K562 (cell line): ENCODE data around the gene ANKS3. TPM values are rescaled to one million over a fixed set of nuclear protein-coding genes. Genes with fewer than 3 reads are reported as not detected.

Source experiments
- ATAC-seq: fragments of 200-7000 bp; cut with Tn5 transposase; 3 replicates; pipeline ENCODE4 v1.9.1; 2020; ENCODE audit warnings: moderate library complexity
- BruUV-seq: library from RNA; stranded (reverse); fragments of 400-500 nt; replicated peaks from 2 replicates; lab custom pipeline; 2021; lab: Mats Ljungman, UMichigan
- CTCF ChIA-PET: fragments of 300-600 bp; formaldehyde crosslinking; extraction: SDS; loops from one replicate; lab custom pipeline; 2021; ENCODE audit warnings: low intra/inter-chr PET ratio; lab: Yijun Ruan, JAX
- POLR2A ChIA-PET: fragments of 300-600, 350-650 bp; sonication (Branson Sonifier 250); formaldehyde crosslinking; extraction: SDS; loops from one replicate; lab custom pipeline; 2021; ENCODE audit warnings: antibody characterized with exemption, inconsistent platforms; lab: Yijun Ruan, JAX
- DNase-seq, 4 experiments: peaks; one replicate each; pipeline versions ENCODE4 v3.0.0 to v3.0.0-alpha.2; 2011 to 2018; ENCODE audit warnings: low spot score in 3 of 4, mixed read lengths in 3 of 4; ENCODE audit errors: extremely low read depth in 1 of 4
- FAIRE-seq: peaks from 2 replicates; lab custom pipeline; 2011; peaks lifted over from hg19 to GRCh38; lab: Jason Lieb, UNC
- H2AFZ ChIP-seq: 2 replicates; pipeline ENCODE4 v1.6.0; 2011; ENCODE audit warnings: low read depth, low read length, control low read depth, inconsistent platforms
- H3K27ac ChIP-seq: fragments of 200-600 bp; 3 replicates; pipeline ENCODE4 v1.8.0; 2011; ENCODE audit warnings: low read depth, mild to moderate bottlenecking, control low read depth, inconsistent platforms, low read length, moderate library complexity, mixed read lengths; ENCODE audit errors: extremely low read depth
- H3K27me3 ChIP-seq, 2 experiments: fragments of 300-600 bp in 1 of 2; 2 replicates in 1 of 2; 3 replicates in 1 of 2; pipeline versions ENCODE4 v1.6.0 to v1.8.0; 2011; ENCODE audit warnings: inconsistent platforms in 2 of 2, low read length in 2 of 2, mild to moderate bottlenecking in 1 of 2, mixed read lengths in 1 of 2, moderate library complexity in 1 of 2; ENCODE audit not compliant: control insufficient read depth in 2 of 2, insufficient read depth in 2 of 2
- H3K36me3 ChIP-seq: fragments of 300-600 bp; 3 replicates; pipeline ENCODE4 v1.8.0; 2011; ENCODE audit warnings: mild to moderate bottlenecking, low read length, inconsistent platforms; ENCODE audit not compliant: control insufficient read depth, insufficient read depth
- H3K4me1 ChIP-seq, 2 experiments: fragments of 200-600 bp in 1 of 2; replicated peaks in 1 of 2; 2 replicates in 1 of 2; 3 replicates in 1 of 2; pipeline versions ENCODE4 v1.5.1 to v1.8.0; 2011; ENCODE audit warnings: inconsistent platforms in 2 of 2, low read length in 2 of 2, mild to moderate bottlenecking in 1 of 2, mixed read lengths in 1 of 2, moderate library complexity in 1 of 2; ENCODE audit not compliant: control insufficient read depth in 2 of 2, insufficient read depth in 2 of 2
- H3K4me2 ChIP-seq: 2 replicates; pipeline ENCODE4 v1.6.1; 2011; ENCODE audit warnings: low read length, control low read depth, inconsistent platforms, mixed read lengths; ENCODE audit not compliant: insufficient read depth
- H3K4me3 ChIP-seq: fragments of 200-600 bp; sonication (generic), shearing (Covaris generic); 2 replicates; pipeline ENCODE4 v1.5.1; 2016; ENCODE audit warnings: control low read depth, inconsistent platforms
- H3K79me2 ChIP-seq: fragments of 200-600 bp; 3 replicates; pipeline ENCODE4 v1.8.0; 2011; ENCODE audit warnings: low read length, inconsistent platforms; ENCODE audit not compliant: control insufficient read depth, insufficient read depth
- H3K9ac ChIP-seq, 2 experiments: 2 replicates each; pipeline versions ENCODE4 v1.6.0 to v1.6.1; 2011; ENCODE audit warnings: low read depth in 2 of 2, low read length in 2 of 2, control low read depth in 1 of 2, inconsistent platforms in 1 of 2, mild to moderate bottlenecking in 1 of 2, mixed read lengths in 1 of 2; ENCODE audit not compliant: insufficient read depth in 1 of 2
- H3K9me1 ChIP-seq: one replicate; pipeline ENCODE4 v1.6.0; 2011; ENCODE audit warnings: inconsistent platforms, mild to moderate bottlenecking, low read length, moderate library complexity; ENCODE audit not compliant: control insufficient read depth, insufficient read depth
- H3K9me3 ChIP-seq: replicated peaks from 2 replicates; pipeline ENCODE4 v1.5.1; 2011; ENCODE audit warnings: low read depth, low read length, inconsistent platforms; ENCODE audit not compliant: control insufficient read depth, insufficient read depth
- H4K20me1 ChIP-seq: replicated peaks from 2 replicates; pipeline ENCODE4 v1.6.1; 2011; ENCODE audit warnings: low read length, inconsistent platforms, mixed read lengths; ENCODE audit not compliant: control insufficient read depth, insufficient read depth
- ARHGAP35 ChIP-seq: fragments of 450-650 bp; IDR thresholded peaks from 2 replicates; pipeline ENCODE4 v1.6.1; 2018; ENCODE audit not compliant: partially characterized antibody
- CREB5 ChIP-seq: fragments of 250-450 bp; sonication (Bioruptor Pico); IDR thresholded peaks from 2 replicates; pipeline ENCODE4 v1.5.0; 2020; ENCODE audit warnings: mild to moderate bottlenecking
- FOXJ2 ChIP-seq: fragments of 200-800 bp; sonication (Bioruptor generic); IDR thresholded peaks from 2 replicates; pipeline ENCODE4 v1.6.1; 2016; ENCODE audit warnings: missing genetic modification characterization, missing compliant biosample characterization
- ILK ChIP-seq: fragments of 450-650 bp; IDR thresholded peaks from 2 replicates; pipeline ENCODE4 v1.6.1; 2016; ENCODE audit warnings: missing genetic modification characterization, low read depth, mild to moderate bottlenecking, missing compliant biosample characterization, moderate library complexity, borderline replicate concordance
- SIN3A ChIP-seq, 2 experiments: fragments of 150-350 bp in 1 of 2; IDR thresholded peaks; 2 replicates each; pipeline ENCODE4 v1.6.1; 2011 to 2016; ENCODE audit warnings: borderline replicate concordance in 2 of 2, low read depth in 2 of 2, low read length in 2 of 2, mild to moderate bottlenecking in 2 of 2, moderate library complexity in 2 of 2; ENCODE audit not compliant: control insufficient read depth in 1 of 2
- VEZF1 ChIP-seq: fragments of 200-800 bp; sonication (Bioruptor generic); IDR thresholded peaks from 2 replicates; pipeline ENCODE4 v1.6.1; 2017; ENCODE audit warnings: missing genetic modification characterization, missing compliant biosample characterization
- XRCC4 ChIP-seq: IDR thresholded peaks from one replicate; pipeline ENCODE4 v1.6.1; 2011; ENCODE audit not compliant: insufficient read depth, insufficient read length; ENCODE audit errors: extremely low read depth
- ZNF354B ChIP-seq: fragments of 250-450 bp; sonication (Bioruptor Pico); IDR thresholded peaks from 2 replicates; pipeline ENCODE4 v1.4.0; 2020
- ZNF77 ChIP-seq: fragments of 250-450 bp; sonication (Bioruptor Pico); IDR thresholded peaks from 2 replicates; pipeline ENCODE4 v1.5.0; 2020
- WGBS: fragments of 100-300 bp; shearing (Covaris generic); methylation state at CpG from one replicate; pipeline ENCODE4 v1.1.6; 2016; ENCODE audit warnings: low coverage, mixed read lengths; ENCODE audit not compliant: insufficient coverage; ENCODE audit errors: missing lambda C conversion rate; 5-methylcytosine and 5-hydroxymethylcytosine counted together
- in situ Hi-C: fragments of 300-500 bp; cut with MboI; formaldehyde crosslinking; loops from 4 replicates; pipeline ENCODE4 v1.15.0; 2018; ENCODE audit warnings: inconsistent platforms, mixed read lengths
- intact Hi-C: fragments of 100-400 bp; cut with micrococcal nuclease; formaldehyde crosslinking; loops from 2 replicates; pipeline ENCODE4 v1.14.2; 2022
- polyA plus RNA-seq, 8 experiments: library from polyadenylated mRNA; depleted of rRNA in 4 of 8; stranded (reverse) in 5 of 8; unstranded in 3 of 8; fragments of >200 nt; fragmentation: Nextera tagmentation in 2 of 8; fragmentation: Illumina TruSeq in 1 of 8; extraction: Ambion mirVana in 2 of 8; extraction: Trizol in 1 of 8; gene quantifications; 2 replicates each; pipeline versions ENCODE4 v1.2.1 to v1.2.3, GENCODE V29; 2011 to 2014; ENCODE audit warnings: inconsistent platforms in 1 of 8, missing spikeins in 1 of 8
- total RNA-seq, 7 experiments: library from RNA; depleted of rRNA in 6 of 7; stranded (reverse); fragments of >200 nt in 6 of 7; fragmentation: Illumina TruSeq in 2 of 7; extraction: Trizol in 2 of 7; gene quantifications; 2 replicates each; pipeline versions ENCODE4 v1.2.1 to v1.2.3, GENCODE V29; 2011 to 2021; ENCODE audit warnings: low replicate concordance in 1 of 7
- TF ChIP-seq, protein P1 (sequence below), 2 experiments: fragments of 200-800 bp in 1 of 2; sonication (Bioruptor generic) in 1 of 2; sonication (generic) in 1 of 2; formaldehyde crosslinking in 1 of 2; IDR thresholded peaks in 1 of 2; conservative IDR thresholded peaks in 1 of 2; 2 replicates each; pipeline versions ENCODE4 v1.5.0 to v1.6.1; 2016 to 2020; ENCODE audit warnings: missing compliant biosample characterization in 1 of 2, missing genetic modification characterization in 1 of 2, missing genetic modification reagents in 1 of 2
- TF ChIP-seq, protein P2 (sequence below), 2 experiments: IDR thresholded peaks; 2 replicates each; pipeline ENCODE4 v1.6.1; 2011; ENCODE audit warnings: borderline replicate concordance in 1 of 2, control low read depth in 1 of 2, low read depth in 1 of 2, low read length in 1 of 2, mild to moderate bottlenecking in 1 of 2, mixed read lengths in 1 of 2, moderate library complexity in 1 of 2; ENCODE audit not compliant: insufficient read depth in 1 of 2, insufficient read length in 1 of 2, poor library complexity in 1 of 2, severe bottlenecking in 1 of 2; ENCODE audit errors: extremely low read depth in 1 of 2
- TF ChIP-seq, protein P3 (sequence below), 2 experiments: fragments of 250-450 bp in 1 of 2; fragments of 450-650 bp in 1 of 2; sonication (Bioruptor Pico) in 1 of 2; IDR thresholded peaks; 2 replicates each; pipeline versions ENCODE4 v1.6.1 to v1.8.0; 2016 to 2021; ENCODE audit warnings: mild to moderate bottlenecking in 2 of 2, moderate library complexity in 2 of 2, missing compliant biosample characterization in 1 of 2, missing genetic modification characterization in 1 of 2

ANKS3 gene
- total and polyA plus RNA-seq, 9 of the 15 experiments (the other 6 are each of a cell fraction or from before 2014, with no cell fraction given), result 0.43 to 25.7 (median 14.8) TPM

DNA sequence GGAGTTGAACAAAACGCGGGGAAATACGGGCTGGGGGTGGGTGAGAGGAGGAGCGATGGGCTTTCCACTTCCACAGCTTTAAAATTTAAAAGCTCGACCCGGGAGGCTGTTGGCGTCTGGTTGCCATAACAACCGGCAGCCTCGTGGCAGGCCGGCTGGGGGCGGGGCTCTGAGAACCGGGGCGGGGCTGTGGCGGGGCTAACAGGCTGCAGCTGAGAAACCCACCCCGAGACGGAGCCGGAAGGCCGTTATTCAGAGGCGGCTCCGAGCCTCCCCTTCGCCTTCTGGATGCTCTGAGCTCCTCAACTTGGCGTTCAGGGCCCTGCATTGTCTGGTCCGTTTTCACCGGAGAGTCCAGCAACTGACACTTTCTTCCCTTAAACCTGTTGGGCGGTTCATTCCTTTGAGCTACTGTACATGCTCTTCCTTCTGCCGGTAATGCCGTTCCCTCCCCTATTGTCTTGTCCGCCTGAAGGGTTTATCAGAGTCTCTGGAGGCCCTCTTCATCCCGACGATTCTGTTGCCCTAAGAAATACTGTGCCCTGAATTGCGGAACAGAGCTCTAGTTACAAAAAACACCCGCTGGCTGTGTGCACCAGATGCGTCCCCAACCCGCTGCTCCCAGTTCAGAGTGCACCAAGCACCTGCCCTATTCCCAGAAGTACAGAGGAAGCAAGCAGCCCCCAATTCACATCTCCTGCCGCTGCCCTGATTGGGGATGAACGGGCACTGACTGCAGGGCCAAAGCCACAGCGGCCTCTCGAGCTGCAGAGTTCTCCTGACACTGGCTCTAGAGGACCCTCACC, 862 bp upstream of the ANKS3 start:
- Histone ChIP-seq H3K9me1 (no peaks in the 10 kb centered on the region), H3K4me1 (peaks cover 0 to 22% of the 10 kb centered on the region in 2 experiments; a peak in 3 of 5 replicates), H3K79me2 (peaks cover 28% of the 10 kb centered on the region), H3K27me3 (no peaks in the 10 kb centered on the region), H4K20me1 (no peaks in the 10 kb centered on the region), H3K4me3 (peak overlapping the region; percentile 98), H3K27ac (peak overlapping the region; percentile 61), H2AFZ (peak overlapping the region; percentile 88), H3K36me3 (peaks cover 14% of the 10 kb centered on the region; the same call in 2 of the 3 replicates), H3K4me2 (peak overlapping the region; percentile 95), H3K9me3 (no peaks in the 10 kb centered on the region), H3K9ac (peak overlapping the region; percentile 83 to 93)
- intact Hi-C loops, result loop anchor here (5.0 kb wide), 1 partner anchor 112 kb away; the partner anchor contains the start of genes GLYR1 and UBN1
- WGBS, result 10% methylated on average over 28 of the region's 38 CpGs
- in situ Hi-C loops, result no loop called here
- ATAC-seq, result peak; percentile 81
- DNase-seq, result peak; percentile 88 to 94 (median 93)
- BruUV-seq, result no TSS peak
- FAIRE-seq, result peak; percentile 63
- POLR2A ChIA-PET, result interaction anchor here (0.8 to 1.9 kb wide), 9 partner anchors 10 to 201 kb away, joined by 3 to 9 read pairs (median 3); partner anchors contain the start of gene SEPTIN12
- CTCF ChIA-PET, result no interaction called here
- TF ChIP-seq SIN3A (IDR thresholded peaks at IDR 0.05; ENCODE audit: borderline replicate concordance in 2 of 2, control insufficient read depth in 1 of 2, low read depth in 2 of 2, low read length in 2 of 2) (peak; percentile 95 to 99), ARHGAP35 (no peak), ILK (tag) (no peak), ZNF354B (CRISPR knock-in tag) (no peak), CREB5 (CRISPR knock-in tag) (no peak), XRCC4 (no peak), VEZF1 (CRISPR knock-in tag) (no peak), FOXJ2 (tag) (0 out of 2 replicates have a peak, but pooled peaks have one; percentile 60), ZNF77 (CRISPR knock-in tag) (no peak)
- TF ChIP-seq, protein P1, sequence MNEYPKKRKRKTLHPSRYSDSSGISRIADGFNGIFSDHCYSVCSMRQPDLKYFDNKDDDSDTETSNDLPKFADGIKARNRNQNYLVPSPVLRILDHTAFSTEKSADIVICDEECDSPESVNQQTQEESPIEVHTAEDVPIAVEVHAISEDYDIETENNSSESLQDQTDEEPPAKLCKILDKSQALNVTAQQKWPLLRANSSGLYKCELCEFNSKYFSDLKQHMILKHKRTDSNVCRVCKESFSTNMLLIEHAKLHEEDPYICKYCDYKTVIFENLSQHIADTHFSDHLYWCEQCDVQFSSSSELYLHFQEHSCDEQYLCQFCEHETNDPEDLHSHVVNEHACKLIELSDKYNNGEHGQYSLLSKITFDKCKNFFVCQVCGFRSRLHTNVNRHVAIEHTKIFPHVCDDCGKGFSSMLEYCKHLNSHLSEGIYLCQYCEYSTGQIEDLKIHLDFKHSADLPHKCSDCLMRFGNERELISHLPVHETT (CRISPR knock-in tag; conservative IDR thresholded peaks at IDR 0.05 in 1 of 2, IDR thresholded peaks at IDR 0.05 in 1 of 2), result no peak
- TF ChIP-seq, protein P2, sequence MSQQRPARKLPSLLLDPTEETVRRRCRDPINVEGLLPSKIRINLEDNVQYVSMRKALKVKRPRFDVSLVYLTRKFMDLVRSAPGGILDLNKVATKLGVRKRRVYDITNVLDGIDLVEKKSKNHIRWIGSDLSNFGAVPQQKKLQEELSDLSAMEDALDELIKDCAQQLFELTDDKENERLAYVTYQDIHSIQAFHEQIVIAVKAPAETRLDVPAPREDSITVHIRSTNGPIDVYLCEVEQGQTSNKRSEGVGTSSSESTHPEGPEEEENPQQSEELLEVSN (IDR thresholded peaks at IDR 0.05; ENCODE audit: borderline replicate concordance in 1 of 2, extremely low read depth in 1 of 2, insufficient read depth in 1 of 2, insufficient read length in 1 of 2, low read depth in 1 of 2, low read length in 1 of 2, poor library complexity in 1 of 2, severe bottlenecking in 1 of 2), result no peak
- TF ChIP-seq, protein P3, sequence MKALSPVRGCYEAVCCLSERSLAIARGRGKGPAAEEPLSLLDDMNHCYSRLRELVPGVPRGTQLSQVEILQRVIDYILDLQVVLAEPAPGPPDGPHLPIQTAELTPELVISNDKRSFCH (CRISPR knock-in tag; IDR thresholded peaks at IDR 0.05), result no peak
- TF ChIP-seq, protein P3 (tag; IDR thresholded peaks at IDR 0.05), result no peak
